Calu3 (cell line): ENCODE results near the gene HLA-DQB1. TPM values are rescaled to one million over a fixed set of nuclear protein-coding genes. Genes with fewer than 3 reads are reported as not detected.

Source experiments
- BruUV-seq: library from RNA; stranded (reverse); fragments of 400-500 nt; replicated peaks from 2 replicates; lab custom pipeline; 2021; lab: Mats Ljungman, UMichigan
- CTCF ChIA-PET: fragments of 300-600 bp; sonication (Branson Sonifier 250); formaldehyde crosslinking; loops from one replicate; lab custom pipeline; 2022; ENCODE audit warnings: antibody characterized with exemption; lab: Charles Lee
- DNase-seq: peaks from one replicate; pipeline ENCODE4 v3.0.0; 2022
- H3K27ac Mint-ChIP-seq: one replicate; pipeline ENCODE4 v1.8.0; 2022; ENCODE audit warnings: mixed read lengths; ENCODE audit not compliant: unreplicated experiment
- H3K27me3 Mint-ChIP-seq: one replicate; pipeline ENCODE4 v1.8.0; 2022; ENCODE audit warnings: mixed read lengths; ENCODE audit not compliant: unreplicated experiment
- H3K36me3 Mint-ChIP-seq: one replicate; pipeline ENCODE4 v1.8.0; 2022; ENCODE audit warnings: mild to moderate bottlenecking, moderate library complexity, mixed read lengths; ENCODE audit not compliant: insufficient read depth, unreplicated experiment
- H3K4me1 Mint-ChIP-seq: one replicate; pipeline ENCODE4 v1.8.0; 2022; ENCODE audit warnings: mild to moderate bottlenecking, low read depth, mixed read lengths; ENCODE audit not compliant: unreplicated experiment
- H3K4me3 Mint-ChIP-seq: one replicate; pipeline ENCODE4 v1.8.0; 2022; ENCODE audit warnings: mild to moderate bottlenecking, low read depth, moderate library complexity, mixed read lengths; ENCODE audit not compliant: unreplicated experiment
- H3K9me3 Mint-ChIP-seq: one replicate; pipeline ENCODE4 v1.8.0; 2022; ENCODE audit warnings: low read depth, mixed read lengths; ENCODE audit not compliant: unreplicated experiment
- intact Hi-C: fragments of 100-400 bp; cut with micrococcal nuclease; formaldehyde crosslinking; loops from one replicate; pipeline ENCODE4 v1.10.0; 2022; ENCODE audit not compliant: unreplicated experiment
- total RNA-seq: library from RNA; stranded (reverse); gene quantifications from 2 replicates; pipeline ENCODE4 v1.2.3, GENCODE V29; 2022
- TF ChIP-seq, protein P1 (sequence below): fragments of 200-600 bp; IDR thresholded peaks from one replicate; pipeline ENCODE4 v1.8.0; 2022; ENCODE audit warnings: antibody characterized with exemption; ENCODE audit not compliant: unreplicated experiment

Gene HLA-DQB1
- total RNA-seq, 1 experiment from 2014 or later = 190 TPM

DNA sequence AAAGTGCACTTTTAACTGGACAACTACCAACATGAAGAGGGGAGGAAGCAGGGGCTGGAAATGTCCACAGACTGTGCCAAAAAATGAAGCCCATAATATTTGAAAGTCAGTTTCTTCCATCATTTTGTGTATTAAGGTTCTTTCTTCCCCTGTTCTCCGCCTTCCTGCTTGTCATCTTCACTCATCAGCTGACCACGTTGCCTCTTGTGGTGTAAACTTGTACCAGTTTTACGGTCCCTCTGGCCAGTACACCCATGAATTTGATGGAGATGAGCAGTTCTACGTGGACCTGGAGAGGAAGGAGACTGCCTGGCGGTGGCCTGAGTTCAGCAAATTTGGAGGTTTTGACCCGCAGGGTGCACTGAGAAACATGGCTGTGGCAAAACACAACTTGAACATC lies 25.3 kb downstream of the HLA-DQB1 start:
- TF ChIP-seq, protein P1, sequence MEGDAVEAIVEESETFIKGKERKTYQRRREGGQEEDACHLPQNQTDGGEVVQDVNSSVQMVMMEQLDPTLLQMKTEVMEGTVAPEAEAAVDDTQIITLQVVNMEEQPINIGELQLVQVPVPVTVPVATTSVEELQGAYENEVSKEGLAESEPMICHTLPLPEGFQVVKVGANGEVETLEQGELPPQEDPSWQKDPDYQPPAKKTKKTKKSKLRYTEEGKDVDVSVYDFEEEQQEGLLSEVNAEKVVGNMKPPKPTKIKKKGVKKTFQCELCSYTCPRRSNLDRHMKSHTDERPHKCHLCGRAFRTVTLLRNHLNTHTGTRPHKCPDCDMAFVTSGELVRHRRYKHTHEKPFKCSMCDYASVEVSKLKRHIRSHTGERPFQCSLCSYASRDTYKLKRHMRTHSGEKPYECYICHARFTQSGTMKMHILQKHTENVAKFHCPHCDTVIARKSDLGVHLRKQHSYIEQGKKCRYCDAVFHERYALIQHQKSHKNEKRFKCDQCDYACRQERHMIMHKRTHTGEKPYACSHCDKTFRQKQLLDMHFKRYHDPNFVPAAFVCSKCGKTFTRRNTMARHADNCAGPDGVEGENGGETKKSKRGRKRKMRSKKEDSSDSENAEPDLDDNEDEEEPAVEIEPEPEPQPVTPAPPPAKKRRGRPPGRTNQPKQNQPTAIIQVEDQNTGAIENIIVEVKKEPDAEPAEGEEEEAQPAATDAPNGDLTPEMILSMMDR = no peak
- no peak for DNase-seq
- Mint-ChIP-seq H3K4me1 (no peaks in the 10 kb centered on the region), H3K36me3 (no peaks in the 10 kb centered on the region), H3K4me3 (no peak overlapping the region), H3K27me3 (peaks cover 25% of the 10 kb centered on the region), H3K27ac (no peak overlapping the region), H3K9me3 (no peaks in the 10 kb centered on the region)
- CTCF ChIA-PET = no interaction called here
- intact Hi-C loops = no loop called here
- BruUV-seq = no TSS peak

DNA sequence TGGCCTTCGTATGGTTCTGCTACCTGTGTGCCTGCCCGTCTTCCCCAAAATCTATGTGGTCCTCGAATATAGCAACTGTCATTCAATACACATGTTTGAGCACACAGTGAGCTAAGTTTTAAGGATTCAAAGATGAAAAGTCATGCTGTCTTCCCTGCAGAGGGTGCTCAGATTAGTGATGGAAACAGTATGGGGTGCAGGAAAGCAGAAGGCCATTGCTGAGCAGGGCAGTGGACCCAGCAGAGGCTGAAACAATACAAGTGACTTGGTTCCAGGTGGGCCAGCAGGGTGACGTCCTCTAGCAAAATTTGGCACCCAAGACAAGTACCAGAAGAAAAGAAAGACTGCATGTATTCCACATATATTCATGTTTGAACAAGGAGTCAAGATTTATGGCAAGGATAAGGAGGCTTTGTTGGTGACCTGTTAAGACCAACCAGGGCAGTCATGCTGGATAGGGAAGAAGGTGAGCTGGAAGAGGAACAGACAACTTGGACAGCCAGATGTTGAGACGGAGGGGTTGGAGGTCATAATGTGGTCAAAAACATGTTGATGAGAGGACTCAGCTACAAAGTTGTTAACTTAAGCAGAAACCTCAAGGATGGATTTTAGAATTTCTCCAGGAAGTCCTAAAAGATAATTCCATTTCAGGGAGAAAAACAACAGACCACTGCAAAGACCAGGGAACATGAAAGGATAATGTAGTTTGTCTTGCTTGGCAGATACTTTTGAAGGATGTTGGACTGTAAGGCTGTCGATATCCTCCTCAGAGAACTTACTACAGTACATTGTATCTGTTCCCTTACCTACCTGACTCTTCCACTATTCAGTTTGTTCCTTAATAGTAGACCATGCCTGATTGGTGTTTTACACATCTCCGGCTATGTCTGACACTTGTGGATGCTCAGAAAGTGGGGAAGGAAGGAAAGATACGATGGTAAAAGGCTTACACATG lies 26.7 kb downstream of the HLA-DQB1 start:
- CTCF ChIA-PET = interaction anchor here (0.6 kb wide), 1 partner anchor 314 kb away, joined by 3 read pairs; no protein-coding TSS in a partner anchor
- intact Hi-C loops = no loop called here
- no peak overlapping the region for H3K4me3 Mint-ChIP-seq

DNA sequence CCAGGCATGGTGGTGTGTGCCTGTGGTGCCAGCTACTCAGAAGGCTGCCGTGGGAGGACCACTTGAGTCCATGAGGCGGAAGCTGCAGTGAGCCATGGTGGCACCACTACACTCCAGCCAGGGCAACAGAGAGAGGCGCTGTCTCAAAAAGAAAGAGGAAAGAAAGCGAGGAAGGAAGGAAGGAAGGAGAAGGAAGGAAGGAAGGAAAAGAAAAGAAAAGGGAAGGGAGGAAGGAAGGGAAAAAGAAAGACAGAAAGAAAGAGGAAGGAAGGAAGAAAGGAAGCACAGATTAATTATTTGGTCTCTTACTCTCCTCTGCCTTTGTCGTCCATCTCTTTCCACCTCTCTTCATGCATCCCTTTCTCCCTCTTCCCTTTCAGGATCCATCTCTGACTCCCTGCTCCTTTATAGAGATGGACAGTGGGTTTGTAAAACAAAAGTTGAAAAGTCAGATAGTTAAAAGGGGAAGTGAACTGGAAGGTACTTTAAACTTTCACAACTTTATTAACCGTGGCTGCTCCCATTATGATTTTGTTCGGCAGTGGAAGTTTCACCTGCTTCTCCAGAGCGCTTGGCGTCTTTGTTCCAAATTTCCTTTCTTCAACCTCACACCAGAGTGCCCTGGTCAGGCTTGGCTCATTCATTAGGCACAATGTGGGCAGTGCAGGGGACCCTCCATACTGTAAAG lies 27.8 kb downstream of the HLA-DQB1 start:
- H3K27ac Mint-ChIP-seq = no peak overlapping the region
- H3K4me3 Mint-ChIP-seq = no peak overlapping the region
- TF ChIP-seq, protein P1 = no peak
- no peaks in the 10 kb centered on the region for H3K4me1 Mint-ChIP-seq
- intact Hi-C loops = no loop called here
- no TSS peak for BruUV-seq
- no peaks in the 10 kb centered on the region for H3K9me3 Mint-ChIP-seq
- CTCF ChIA-PET = no interaction called here
- DNase-seq = no peak
- H3K27me3 Mint-ChIP-seq = peaks cover 50% of the 10 kb centered on the region
- no peaks in the 10 kb centered on the region for H3K36me3 Mint-ChIP-seq

More for the DNA sequence above, 26.7 kb downstream of the HLA-DQB1 start:
- no peaks in the 10 kb centered on the region for H3K9me3 Mint-ChIP-seq
- no peak overlapping the region for H3K27ac Mint-ChIP-seq
- no peaks in the 10 kb centered on the region for H3K4me1 Mint-ChIP-seq
- TF ChIP-seq, protein P1 = no peak
- no peak for DNase-seq
- BruUV-seq = no TSS peak
- H3K36me3 Mint-ChIP-seq = no peaks in the 10 kb centered on the region
- H3K27me3 Mint-ChIP-seq = peaks cover 39% of the 10 kb centered on the region

DNA sequence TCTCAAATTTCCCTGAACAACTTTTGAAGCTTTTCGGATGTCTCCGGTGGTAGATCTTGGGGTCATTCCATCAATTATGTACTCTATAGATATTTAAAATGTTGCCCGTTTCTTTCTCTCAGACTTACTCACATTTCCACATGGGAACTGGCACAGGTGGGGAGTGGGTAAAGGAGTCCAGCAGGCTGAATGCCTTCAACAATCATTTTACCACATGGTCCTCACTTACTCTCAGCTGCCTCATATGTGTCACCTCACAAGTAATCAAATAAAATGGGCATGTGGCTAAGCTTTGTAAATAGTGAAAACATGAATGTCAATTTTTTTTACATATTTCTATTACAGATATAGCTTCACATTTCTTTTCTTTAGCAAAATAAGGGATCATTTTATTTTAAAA lies 28.6 kb downstream of the HLA-DQB1 start:
- BruUV-seq = no TSS peak
- Mint-ChIP-seq H3K4me1 (no peaks in the 10 kb centered on the region), H3K9me3 (no peaks in the 10 kb centered on the region), H3K36me3 (no peaks in the 10 kb centered on the region), H3K27ac (no peak overlapping the region), H3K27me3 (peaks cover 50% of the 10 kb centered on the region), H3K4me3 (no peak overlapping the region)
- intact Hi-C loops = no loop called here
- CTCF ChIA-PET = no interaction called here
- TF ChIP-seq, protein P1 = no peak
- DNase-seq = no peak
